ENCODE data around the gene OXSR1. TPM values are rescaled to one million over a fixed set of nuclear protein-coding genes. Genes with fewer than 3 reads are reported as not detected.
"Not testable (repeated sequence)": the region's sequence is repeated elsewhere in the genome, so short reads cannot be mapped to it uniquely, and the experiment has no call there.

OXSR1 gene
- total and polyA plus RNA-seq, 10 of the 15 experiments (the other 5 are each of a cell fraction or from before 2014, with no cell fraction given), result 12.4 to 54.6 (median 35.7) TPM

- TF ChIP-seq, protein P1, sequence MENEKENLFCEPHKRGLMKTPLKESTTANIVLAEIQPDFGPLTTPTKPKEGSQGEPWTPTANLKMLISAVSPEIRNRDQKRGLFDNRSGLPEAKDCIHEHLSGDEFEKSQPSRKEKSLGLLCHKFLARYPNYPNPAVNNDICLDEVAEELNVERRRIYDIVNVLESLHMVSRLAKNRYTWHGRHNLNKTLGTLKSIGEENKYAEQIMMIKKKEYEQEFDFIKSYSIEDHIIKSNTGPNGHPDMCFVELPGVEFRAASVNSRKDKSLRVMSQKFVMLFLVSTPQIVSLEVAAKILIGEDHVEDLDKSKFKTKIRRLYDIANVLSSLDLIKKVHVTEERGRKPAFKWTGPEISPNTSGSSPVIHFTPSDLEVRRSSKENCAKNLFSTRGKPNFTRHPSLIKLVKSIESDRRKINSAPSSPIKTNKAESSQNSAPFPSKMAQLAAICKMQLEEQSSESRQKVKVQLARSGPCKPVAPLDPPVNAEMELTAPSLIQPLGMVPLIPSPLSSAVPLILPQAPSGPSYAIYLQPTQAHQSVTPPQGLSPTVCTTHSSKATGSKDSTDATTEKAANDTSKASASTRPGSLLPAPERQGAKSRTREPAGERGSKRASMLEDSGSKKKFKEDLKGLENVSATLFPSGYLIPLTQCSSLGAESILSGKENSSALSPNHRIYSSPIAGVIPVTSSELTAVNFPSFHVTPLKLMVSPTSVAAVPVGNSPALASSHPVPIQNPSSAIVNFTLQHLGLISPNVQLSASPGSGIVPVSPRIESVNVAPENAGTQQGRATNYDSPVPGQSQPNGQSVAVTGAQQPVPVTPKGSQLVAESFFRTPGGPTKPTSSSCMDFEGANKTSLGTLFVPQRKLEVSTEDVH (IDR thresholded peaks at IDR 0.05; ENCODE audit: low read depth, partially characterized antibody), result no peak
- TF ChIP-seq, protein P2, sequence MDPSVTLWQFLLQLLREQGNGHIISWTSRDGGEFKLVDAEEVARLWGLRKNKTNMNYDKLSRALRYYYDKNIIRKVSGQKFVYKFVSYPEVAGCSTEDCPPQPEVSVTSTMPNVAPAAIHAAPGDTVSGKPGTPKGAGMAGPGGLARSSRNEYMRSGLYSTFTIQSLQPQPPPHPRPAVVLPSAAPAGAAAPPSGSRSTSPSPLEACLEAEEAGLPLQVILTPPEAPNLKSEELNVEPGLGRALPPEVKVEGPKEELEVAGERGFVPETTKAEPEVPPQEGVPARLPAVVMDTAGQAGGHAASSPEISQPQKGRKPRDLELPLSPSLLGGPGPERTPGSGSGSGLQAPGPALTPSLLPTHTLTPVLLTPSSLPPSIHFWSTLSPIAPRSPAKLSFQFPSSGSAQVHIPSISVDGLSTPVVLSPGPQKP (IDR thresholded peaks at IDR 0.05; ENCODE audit: low read depth, low read length), result no peak
- TF ChIP-seq PAX5 (IDR thresholded peaks at IDR 0.05; ENCODE audit: borderline replicate concordance, low read depth, low read length) (no peak), MYB (IDR thresholded peaks at IDR 0.05; ENCODE audit: borderline replicate concordance, low read depth, low read length) (no peak), STAT3 (IDR thresholded peaks at IDR 0.05; ENCODE audit: low read depth, low read length) (no peak), CHD4 (IDR thresholded peaks at IDR 0.05) (no peak), BCLAF1 (IDR thresholded peaks at IDR 0.05) (no peak)
- TF ChIP-seq, protein P3, sequence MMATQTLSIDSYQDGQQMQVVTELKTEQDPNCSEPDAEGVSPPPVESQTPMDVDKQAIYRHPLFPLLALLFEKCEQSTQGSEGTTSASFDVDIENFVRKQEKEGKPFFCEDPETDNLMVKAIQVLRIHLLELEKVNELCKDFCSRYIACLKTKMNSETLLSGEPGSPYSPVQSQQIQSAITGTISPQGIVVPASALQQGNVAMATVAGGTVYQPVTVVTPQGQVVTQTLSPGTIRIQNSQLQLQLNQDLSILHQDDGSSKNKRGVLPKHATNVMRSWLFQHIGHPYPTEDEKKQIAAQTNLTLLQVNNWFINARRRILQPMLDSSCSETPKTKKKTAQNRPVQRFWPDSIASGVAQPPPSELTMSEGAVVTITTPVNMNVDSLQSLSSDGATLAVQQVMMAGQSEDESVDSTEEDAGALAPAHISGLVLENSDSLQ (IDR thresholded peaks at IDR 0.05), result no peak
- TF ChIP-seq, protein P4, sequence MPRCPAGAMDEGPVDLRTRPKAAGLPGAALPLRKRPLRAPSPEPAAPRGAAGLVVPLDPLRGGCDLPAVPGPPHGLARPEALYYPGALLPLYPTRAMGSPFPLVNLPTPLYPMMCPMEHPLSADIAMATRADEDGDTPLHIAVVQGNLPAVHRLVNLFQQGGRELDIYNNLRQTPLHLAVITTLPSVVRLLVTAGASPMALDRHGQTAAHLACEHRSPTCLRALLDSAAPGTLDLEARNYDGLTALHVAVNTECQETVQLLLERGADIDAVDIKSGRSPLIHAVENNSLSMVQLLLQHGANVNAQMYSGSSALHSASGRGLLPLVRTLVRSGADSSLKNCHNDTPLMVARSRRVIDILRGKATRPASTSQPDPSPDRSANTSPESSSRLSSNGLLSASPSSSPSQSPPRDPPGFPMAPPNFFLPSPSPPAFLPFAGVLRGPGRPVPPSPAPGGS (IDR thresholded peaks at IDR 0.05; ENCODE audit: borderline replicate concordance, insufficient read depth, low read depth, low read length, poor library complexity, severe bottlenecking), result no peak
Measured at GRCh38 chr3:38133557-38134405, 31.6 kb upstream of the OXSR1 start (continued).

DNA sequence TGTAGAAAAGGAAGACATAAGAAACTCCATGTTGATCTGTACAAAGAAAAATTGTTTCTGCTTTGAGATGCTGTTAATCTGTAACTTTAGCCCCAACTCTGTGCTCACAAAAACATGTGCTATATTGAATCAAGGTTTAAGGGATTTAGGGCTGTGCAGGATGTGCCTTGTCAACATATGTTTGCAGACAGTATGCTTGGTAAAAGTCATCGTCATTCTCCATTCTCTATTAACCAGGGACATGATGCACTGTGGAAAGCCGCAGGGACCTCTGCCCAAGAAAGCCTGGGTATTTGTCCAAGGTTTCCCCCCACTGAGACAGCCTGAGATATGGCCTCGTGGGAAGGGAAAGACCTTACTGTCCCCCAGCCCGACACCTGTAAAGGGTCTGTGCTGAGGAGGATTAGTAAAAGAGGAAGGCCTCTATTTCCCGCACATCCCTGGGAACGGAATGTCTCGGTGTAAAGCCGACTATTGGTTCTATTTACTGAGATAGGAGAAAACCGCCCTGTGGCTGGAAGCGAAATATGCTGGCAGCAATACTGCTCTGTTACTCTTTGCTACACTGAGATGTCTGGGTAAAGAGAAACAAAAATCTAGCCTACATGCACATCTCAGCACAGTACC, 30.7 kb upstream of the OXSR1 start:
- DNase-seq (ENCODE audit: low read depth, low spot score); RAD21 ChIA-PET (ENCODE audit: unreplicated experiment); H3K27me3 ChIP-seq (replicated peaks in 1 of 2; ENCODE audit: control insufficient read depth in 2 of 2, insufficient read depth in 2 of 2, low read length in 1 of 2); H3K27ac ChIP-seq (ENCODE audit: control insufficient read depth, insufficient read depth); H2AFZ ChIP-seq (ENCODE audit: control insufficient read depth, low read depth, low read length); in situ Hi-C loops (cut with MboI); H4K20me1 ChIP-seq (ENCODE audit: control insufficient read depth, insufficient read depth); H3K4me3 ChIP-seq; H3K9ac ChIP-seq (ENCODE audit: control insufficient read depth, insufficient read depth, low read length); H3K9me3 ChIP-seq (replicated peaks; ENCODE audit: control insufficient read depth, insufficient read depth, low read length); FAIRE-seq; SMC1A ChIA-PET (ENCODE audit: uncharacterized antibody, unreplicated experiment); ATAC-seq; BruUV-seq (replicated peaks): not testable (repeated sequence)
- 95% methylated on average over 10 of the region's 10 CpGs for WGBS (ENCODE audit: insufficient coverage, insufficient replicate concordance, low lambda C conversion rate, missing lambda C conversion rate)
- H3K36me3 ChIP-seq (ENCODE audit: control insufficient read depth in 2 of 2, insufficient read depth in 2 of 2, low read length in 1 of 2), result peaks cover 0 to 27% of the 10 kb centered on the region in 2 experiments; a peak in 3 of 4 replicates
- H3K4me1 ChIP-seq (ENCODE audit: control insufficient read depth, insufficient read depth, low read length), result peaks cover 27% of the 10 kb centered on the region
- ChIA-PET CTCF (interaction anchor here (0.5 to 6.0 kb wide), 4 partner anchors 20 to 212 kb away, joined by 3 to 54 read pairs (median 5); partner anchors contain the start of gene XYLB), POLR2A (interaction anchor here (1.1 kb wide), 1 partner anchor 45 kb away, joined by 3 read pairs; no protein-coding TSS in a partner anchor)
- H3K4me2 ChIP-seq (ENCODE audit: control insufficient read depth, insufficient read depth), result peak overlapping the region; percentile 26; the same call in 1 of the 2 replicates
- intact Hi-C loops (cut with micrococcal nuclease; ENCODE audit: unreplicated experiment), result loop anchor here (5.0 kb wide), 1 partner anchor 78 kb away; no protein-coding TSS in a partner anchor
- H3K79me2 ChIP-seq (ENCODE audit: control insufficient read depth, insufficient read depth, low read length), result peaks cover 48% of the 10 kb centered on the region

Measured in GM12878 (cell line).